ENCODE data around the gene INSR.

The INSR gene

GRCh38 chr19:7202888-7203287 lies 91.3 kb downstream of the INSR start:
- no peak for DNase-seq (ENCODE audit: low read depth)
- TF ChIP-seq, protein P1, sequence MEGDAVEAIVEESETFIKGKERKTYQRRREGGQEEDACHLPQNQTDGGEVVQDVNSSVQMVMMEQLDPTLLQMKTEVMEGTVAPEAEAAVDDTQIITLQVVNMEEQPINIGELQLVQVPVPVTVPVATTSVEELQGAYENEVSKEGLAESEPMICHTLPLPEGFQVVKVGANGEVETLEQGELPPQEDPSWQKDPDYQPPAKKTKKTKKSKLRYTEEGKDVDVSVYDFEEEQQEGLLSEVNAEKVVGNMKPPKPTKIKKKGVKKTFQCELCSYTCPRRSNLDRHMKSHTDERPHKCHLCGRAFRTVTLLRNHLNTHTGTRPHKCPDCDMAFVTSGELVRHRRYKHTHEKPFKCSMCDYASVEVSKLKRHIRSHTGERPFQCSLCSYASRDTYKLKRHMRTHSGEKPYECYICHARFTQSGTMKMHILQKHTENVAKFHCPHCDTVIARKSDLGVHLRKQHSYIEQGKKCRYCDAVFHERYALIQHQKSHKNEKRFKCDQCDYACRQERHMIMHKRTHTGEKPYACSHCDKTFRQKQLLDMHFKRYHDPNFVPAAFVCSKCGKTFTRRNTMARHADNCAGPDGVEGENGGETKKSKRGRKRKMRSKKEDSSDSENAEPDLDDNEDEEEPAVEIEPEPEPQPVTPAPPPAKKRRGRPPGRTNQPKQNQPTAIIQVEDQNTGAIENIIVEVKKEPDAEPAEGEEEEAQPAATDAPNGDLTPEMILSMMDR (conservative IDR thresholded peaks at IDR 0.05; ENCODE audit: low read length), result no peak
- no peak overlapping the region for H3K4me3 ChIP-seq (ENCODE audit: low read length)

DNA sequence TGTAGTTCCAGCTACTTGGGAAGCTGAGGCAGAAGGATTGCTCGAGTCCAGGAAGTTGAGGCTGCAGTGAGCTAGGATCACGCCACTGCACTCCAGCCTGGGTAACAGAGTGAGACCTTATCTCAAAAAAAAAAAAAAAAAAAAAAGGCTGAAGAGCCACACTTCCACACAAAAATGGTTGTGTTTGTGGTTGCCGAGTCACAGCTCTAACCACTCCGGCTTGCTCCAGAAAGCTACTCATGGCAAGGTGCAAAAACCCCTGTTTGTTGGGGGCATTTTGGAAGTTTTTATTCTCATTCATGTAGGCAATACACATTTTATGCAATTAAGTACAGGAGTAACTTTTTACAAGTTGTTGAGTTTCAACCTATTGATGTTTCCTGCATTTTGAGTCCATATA lies 93.5 kb downstream of the INSR start:
- H3K4me3 ChIP-seq (ENCODE audit: low read length), result no peak overlapping the region
- TF ChIP-seq, protein P1 (conservative IDR thresholded peaks at IDR 0.05; ENCODE audit: low read length), result no peak
- no peak for DNase-seq (ENCODE audit: low read depth)

DNA sequence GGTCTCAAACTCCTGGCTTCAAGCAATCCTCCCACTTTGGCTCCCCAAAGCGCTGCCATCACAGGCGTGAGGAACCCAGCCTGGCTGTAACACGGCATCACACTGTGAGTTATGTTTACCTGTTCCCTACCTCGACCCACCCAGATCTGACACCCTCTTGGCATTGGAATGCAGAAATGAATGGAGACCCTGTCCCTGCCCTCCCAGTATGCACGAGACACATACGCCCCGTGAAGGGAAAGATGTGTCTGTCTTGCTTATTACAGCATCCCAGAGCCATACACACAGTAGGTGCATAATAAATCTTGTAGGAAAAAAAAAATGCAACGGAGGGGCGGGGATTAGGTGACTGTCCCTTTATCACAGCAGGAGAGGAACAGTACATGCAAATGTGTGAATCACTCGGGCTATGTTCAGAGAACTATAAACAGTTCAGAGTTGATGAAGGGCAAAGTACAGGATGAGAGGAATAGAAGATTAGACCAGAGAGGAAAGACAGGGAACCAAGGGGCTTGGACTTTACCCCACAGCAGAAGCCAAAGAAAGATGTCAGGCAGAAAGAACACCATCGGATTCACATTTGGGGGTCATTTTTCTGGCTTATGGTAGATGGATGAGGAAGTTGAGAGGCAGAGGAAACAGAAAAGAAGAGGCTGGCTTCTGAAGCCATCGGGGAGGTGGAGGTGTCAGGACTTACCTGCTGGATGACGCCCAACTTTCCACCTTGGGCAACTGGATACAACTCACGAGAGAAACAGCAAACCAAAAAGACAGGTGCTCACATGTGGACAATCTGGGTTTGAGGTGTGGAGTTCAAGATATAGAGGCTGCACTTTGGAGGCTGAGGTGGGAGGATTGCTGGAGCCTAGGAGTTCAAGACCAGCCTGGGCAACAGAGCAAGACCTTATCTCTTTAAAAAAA lies 94.3 kb downstream of the INSR start:
- no peak for DNase-seq (ENCODE audit: low read depth)
- TF ChIP-seq, protein P1 (conservative IDR thresholded peaks at IDR 0.05; ENCODE audit: low read length), result no peak
- no peak overlapping the region for H3K4me3 ChIP-seq (ENCODE audit: low read length)

DNA sequence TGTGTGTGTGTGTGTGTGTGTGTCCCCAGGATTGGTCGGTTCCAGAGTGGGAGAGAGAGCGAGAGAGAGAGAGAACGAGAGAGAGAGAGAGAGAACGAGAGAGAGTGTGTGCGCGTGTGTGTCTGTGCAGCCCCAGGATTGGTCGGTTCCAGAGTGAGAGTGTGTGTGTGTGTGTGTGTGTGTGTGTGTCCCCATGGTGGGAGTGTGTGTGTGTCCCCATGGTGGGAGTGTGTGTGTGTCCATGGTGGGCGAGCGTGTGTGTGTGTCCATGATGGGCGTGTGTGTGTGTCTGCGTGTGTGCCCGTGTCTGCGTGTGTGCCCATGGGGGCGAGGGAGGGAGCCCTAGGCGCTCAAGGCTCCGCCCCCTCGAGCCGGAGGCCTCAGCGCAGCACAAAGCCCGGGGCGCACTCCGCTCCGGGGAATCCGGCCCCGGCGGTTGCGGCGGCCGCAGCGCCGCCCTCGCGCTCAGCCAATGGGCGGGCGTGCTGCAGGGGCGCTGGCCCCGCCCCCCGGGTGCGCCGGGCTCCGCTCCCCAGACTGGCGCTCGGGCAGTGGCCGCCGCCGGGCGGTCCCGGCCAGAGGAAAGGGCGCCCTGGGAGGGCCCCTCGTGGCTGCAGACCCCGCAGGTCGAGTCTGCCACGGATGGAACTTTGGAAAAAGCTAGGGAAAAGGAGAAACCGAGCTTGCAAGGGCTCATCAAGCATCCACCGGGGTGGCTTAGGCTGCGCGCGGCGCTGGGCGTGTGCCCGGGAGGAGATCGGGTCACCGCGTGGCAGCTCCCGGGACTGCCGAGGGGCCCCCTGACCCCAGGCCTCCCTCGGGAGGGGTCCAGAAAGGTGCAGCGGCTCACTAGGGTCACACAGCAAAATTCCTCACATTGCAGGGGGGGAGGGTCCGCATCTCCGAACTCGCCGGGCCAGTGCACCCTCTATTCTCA lies 96.2 kb downstream of the INSR start:
- TF ChIP-seq, protein P1 (conservative IDR thresholded peaks at IDR 0.05; ENCODE audit: low read length), result peak; percentile 24
- peak; percentile 96 for DNase-seq (ENCODE audit: low read depth)
- peak overlapping the region; percentile 84 for H3K4me3 ChIP-seq (ENCODE audit: low read length)

- peak; percentile 98 for DNase-seq (ENCODE audit: low read depth)
- TF ChIP-seq, protein P1 (conservative IDR thresholded peaks at IDR 0.05; ENCODE audit: low read length), result no peak
- peak overlapping the region; percentile 60 for H3K4me3 ChIP-seq (ENCODE audit: low read length)
Observed at GRCh38 chr19:7197119-7197759, 97.0 kb downstream of the INSR start.

DNA sequence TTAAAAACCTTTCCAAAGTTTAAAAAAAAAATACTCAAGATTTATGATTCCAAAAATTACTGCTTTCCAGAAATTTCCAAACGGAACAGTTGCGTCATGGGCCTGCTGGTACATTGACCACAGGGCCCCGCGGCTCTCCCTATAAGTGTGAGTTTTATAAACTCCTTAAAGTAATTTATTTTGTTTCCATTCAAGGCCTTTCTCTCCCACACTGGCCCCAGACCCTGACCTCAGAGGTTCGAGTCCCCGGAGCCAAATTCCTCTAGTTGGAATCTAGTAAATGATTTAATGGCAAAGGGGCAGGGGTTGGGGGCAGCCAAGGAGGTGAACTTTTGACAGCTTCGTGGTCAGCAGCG lies 97.5 kb downstream of the INSR start:
- TF ChIP-seq, protein P1 (conservative IDR thresholded peaks at IDR 0.05; ENCODE audit: low read length), result no peak
- H3K4me3 ChIP-seq (ENCODE audit: low read length), result peak overlapping the region; percentile 60
- DNase-seq (ENCODE audit: low read depth), result peak; percentile 71

Data from AG10803 (cell line).